Karpas-422 (cell line): ENCODE measurements around the gene SLC25A6. TPM values are rescaled to one million over a fixed set of nuclear protein-coding genes. Genes with fewer than 3 reads are reported as not detected.
"Not testable (repeated sequence)": the region's sequence is repeated elsewhere in the genome, so short reads cannot be mapped to it uniquely, and the experiment has no call there.

Experiments
- DNase-seq: peaks from one replicate; pipeline ENCODE4 v3.0.0-alpha.2; 2015
- H2AFZ ChIP-seq: fragments of 200-600 bp; sonication (generic); 2 replicates; pipeline ENCODE4 v1.6.1; 2014; ENCODE audit warnings: antibody characterized with exemption, low read length, mixed read lengths
- H3K27ac ChIP-seq: fragments of 200-600 bp; sonication (generic); 2 replicates; pipeline ENCODE4 v1.5.1; 2014; ENCODE audit warnings: mild to moderate bottlenecking, low read length, moderate library complexity
- H3K27me3 ChIP-seq: fragments of 200-600 bp; sonication (generic); 2 replicates; pipeline ENCODE4 v1.6.1; 2014; ENCODE audit warnings: low read length, mixed read lengths
- H3K36me3 ChIP-seq: fragments of 200-600 bp; sonication (generic); 2 replicates; pipeline ENCODE4 v1.6.1; 2014; ENCODE audit warnings: low read length, mixed read lengths; ENCODE audit not compliant: insufficient read depth
- H3K4me1 ChIP-seq: fragments of 200-600 bp; sonication (generic); 2 replicates; pipeline ENCODE4 v1.6.1; 2014; ENCODE audit warnings: mild to moderate bottlenecking, low read length, mixed read lengths
- H3K4me2 ChIP-seq: fragments of 200-600 bp; sonication (generic); 2 replicates; pipeline ENCODE4 v1.6.1; 2014; ENCODE audit warnings: low read length, low read depth, mild to moderate bottlenecking; ENCODE audit not compliant: poor library complexity, severe bottlenecking
- H3K4me3 ChIP-seq: fragments of 200-600 bp; sonication (generic); 2 replicates; pipeline ENCODE4 v1.5.1; 2014; ENCODE audit warnings: mild to moderate bottlenecking, antibody characterized with exemption, low read length, mixed read lengths
- H3K79me2 ChIP-seq: fragments of 200-600 bp; sonication (generic); 2 replicates; pipeline ENCODE4 v1.6.1; 2014; ENCODE audit warnings: mild to moderate bottlenecking, low read length, mixed read lengths
- H3K9ac ChIP-seq: fragments of 200-600 bp; sonication (generic); 2 replicates; pipeline ENCODE4 v1.6.0; 2014; ENCODE audit warnings: low read length
- H3K9me2 ChIP-seq: fragments of 200-600 bp; sonication (generic), shearing (Covaris generic); replicated peaks from 2 replicates; pipeline ENCODE4 v1.6.0; 2014; ENCODE audit warnings: mild to moderate bottlenecking, low read length, moderate library complexity; ENCODE audit not compliant: insufficient read depth
- H3K9me3 ChIP-seq: fragments of 300-700, 200-600 bp; sonication (generic); 2 replicates; pipeline ENCODE4 v1.6.1; 2014; ENCODE audit warnings: low read length, mixed read lengths
- H4K20me1 ChIP-seq: fragments of 200-600 bp; sonication (generic); 2 replicates; pipeline ENCODE4 v1.6.1; 2014; ENCODE audit warnings: mild to moderate bottlenecking, antibody characterized with exemption, low read length, low read depth; ENCODE audit not compliant: insufficient read depth
- total RNA-seq: library from RNA; depleted of rRNA; stranded (reverse); fragments of >200 nt; shearing (Covaris generic); gene quantifications from 2 replicates; pipeline ENCODE4 v1.2.3, GENCODE V29; 2014; ENCODE audit warnings: low replicate concordance

The SLC25A6 gene
- total RNA-seq, 1 experiment from 2014 or later = 209 TPM

GRCh38 chrX:1417921-1418771, 26.2 kb upstream of the SLC25A6 start:
- no peaks in the 10 kb centered on the region for H3K79me2 ChIP-seq
- H3K36me3 ChIP-seq = peaks cover 61% of the 10 kb centered on the region
- no peak overlapping the region for H3K4me2 ChIP-seq
- H3K9me3 ChIP-seq = peaks cover 4% of the 10 kb centered on the region
- DNase-seq = no peak
- H2AFZ ChIP-seq = no peak overlapping the region
- no peaks in the 10 kb centered on the region for H3K9me2 ChIP-seq
- no peak overlapping the region for H3K4me3 ChIP-seq
- no peak overlapping the region for H3K27ac ChIP-seq
- no peaks in the 10 kb centered on the region; the same call in 1 of the 2 replicates for H4K20me1 ChIP-seq
- no peaks in the 10 kb centered on the region for H3K27me3 ChIP-seq
- no peak overlapping the region for H3K9ac ChIP-seq
- H3K4me1 ChIP-seq = no peaks in the 10 kb centered on the region

- Histone ChIP-seq H3K36me3 (peaks cover 54% of the 10 kb centered on the region), H3K79me2 (no peaks in the 10 kb centered on the region)
- DNase-seq = no peak
Observed at GRCh38 chrX:1416965-1417760, 25.2 kb upstream of the SLC25A6 start.

GRCh38 chrX:1416327-1416784, 24.4 kb upstream of the SLC25A6 start:
- no peak overlapping the region for H2AFZ ChIP-seq
- H3K4me3 ChIP-seq = no peak overlapping the region
- H3K79me2 ChIP-seq = no peaks in the 10 kb centered on the region
- H4K20me1 ChIP-seq = no peaks in the 10 kb centered on the region; the same call in 1 of the 2 replicates
- no peak overlapping the region for H3K27ac ChIP-seq
- H3K4me1 ChIP-seq = no peaks in the 10 kb centered on the region
- peaks cover 47% of the 10 kb centered on the region for H3K36me3 ChIP-seq
- no peaks in the 10 kb centered on the region for H3K9me2 ChIP-seq
- H3K27me3 ChIP-seq = no peaks in the 10 kb centered on the region
- no peaks in the 10 kb centered on the region; the same call in 1 of the 2 replicates for H3K9me3 ChIP-seq
- DNase-seq = no peak
- H3K9ac ChIP-seq = no peak overlapping the region
- no peak overlapping the region for H3K4me2 ChIP-seq

More at GRCh38 chrX:1416965-1417760, 25.2 kb upstream of the SLC25A6 start:
- Histone ChIP-seq H3K9me3 (no peaks in the 10 kb centered on the region; the same call in 1 of the 2 replicates), H3K27me3 (no peaks in the 10 kb centered on the region), H3K9me2 (no peaks in the 10 kb centered on the region), H3K27ac (no peak overlapping the region), H3K4me1 (no peaks in the 10 kb centered on the region), H3K4me2 (no peak overlapping the region), H4K20me1 (no peaks in the 10 kb centered on the region; the same call in 1 of the 2 replicates), H3K4me3 (no peak overlapping the region), H2AFZ (no peak overlapping the region), H3K9ac (no peak overlapping the region)

GRCh38 chrX:1412551-1413161, 20.7 kb upstream of the SLC25A6 start:
- Histone ChIP-seq H3K79me2 (no peaks in the 10 kb centered on the region), H3K9me2 (no peaks in the 10 kb centered on the region), H3K27ac (no peak overlapping the region)

DNA sequence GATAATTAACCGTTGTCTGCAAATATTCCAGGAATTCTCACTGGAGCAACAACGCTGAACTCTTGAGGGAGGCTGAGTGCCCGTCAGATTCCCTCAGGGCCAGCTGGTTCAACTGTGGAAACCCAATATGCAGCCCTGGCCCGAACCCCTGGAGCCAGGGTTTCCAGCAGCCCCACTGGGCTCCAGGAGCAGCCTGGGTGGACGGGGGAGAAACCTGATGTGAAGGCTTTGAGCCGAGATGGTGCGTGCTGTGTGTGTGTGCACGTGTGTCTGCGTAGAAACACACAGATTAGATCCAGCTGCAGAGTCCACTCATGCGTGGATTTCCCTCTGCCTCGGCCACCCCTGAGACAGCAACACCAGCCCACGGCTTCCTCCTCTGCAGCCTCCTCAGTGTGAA, 19.4 kb upstream of the SLC25A6 start:
- Histone ChIP-seq H3K9ac (no peak overlapping the region), H3K27me3 (no peaks in the 10 kb centered on the region), H3K9me2 (peaks cover under 1% of the 10 kb centered on the region; the same call in 1 of the 2 replicates), H3K79me2 (no peaks in the 10 kb centered on the region), H3K4me2 (no peak overlapping the region), H4K20me1 (peaks cover 10% of the 10 kb centered on the region; the same call in 1 of the 2 replicates), H3K27ac (no peak overlapping the region), H2AFZ (no peak overlapping the region), H3K4me3 (no peak overlapping the region), H3K9me3 (no peaks in the 10 kb centered on the region), H3K4me1 (no peaks in the 10 kb centered on the region), H3K36me3 (peaks cover 27% of the 10 kb centered on the region)
- DNase-seq = no peak

More at GRCh38 chrX:1412551-1413161, 20.7 kb upstream of the SLC25A6 start:
- Histone ChIP-seq H3K4me2 (no peak overlapping the region), H3K27me3 (no peaks in the 10 kb centered on the region), H3K36me3 (peaks cover 23% of the 10 kb centered on the region), H3K9me3 (no peaks in the 10 kb centered on the region), H4K20me1 (no peaks in the 10 kb centered on the region; the same call in 1 of the 2 replicates), H2AFZ (no peak overlapping the region), H3K4me3 (no peak overlapping the region), H3K4me1 (no peaks in the 10 kb centered on the region), H3K9ac (no peak overlapping the region)
- DNase-seq = no peak

DNA sequence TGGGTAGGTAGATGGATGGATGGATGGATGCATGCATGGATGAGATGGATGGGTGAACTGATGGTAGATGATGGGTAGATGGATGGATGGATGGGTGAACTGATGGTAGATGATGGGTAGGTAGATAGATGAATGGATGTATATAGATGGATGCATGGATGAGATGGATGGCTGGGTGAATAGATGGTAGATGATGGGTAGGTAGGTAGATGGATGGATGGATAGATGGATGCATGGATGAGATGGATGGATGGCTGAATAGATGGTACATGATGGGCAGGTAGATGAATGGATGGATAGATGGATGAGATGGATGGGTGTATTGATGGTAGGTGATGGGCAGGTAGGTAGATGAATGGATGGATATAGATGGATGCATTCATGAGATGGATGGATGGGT, 15.1 kb upstream of the SLC25A6 start:
- H3K36me3 ChIP-seq = peaks cover 52% of the 10 kb centered on the region
- no peaks in the 10 kb centered on the region for H3K4me1 ChIP-seq
- H4K20me1 ChIP-seq = peaks cover 10% of the 10 kb centered on the region; the same call in 1 of the 2 replicates
- no peak for DNase-seq
- H3K4me3 ChIP-seq = no peak overlapping the region
- H2AFZ ChIP-seq = no peak overlapping the region
- H3K27me3 ChIP-seq = no peaks in the 10 kb centered on the region
- H3K79me2 ChIP-seq = peaks cover 7% of the 10 kb centered on the region
- peaks cover 7% of the 10 kb centered on the region; the same call in 1 of the 2 replicates for H3K9me2 ChIP-seq
- no peak overlapping the region for H3K9ac ChIP-seq
- H3K4me2 ChIP-seq = no peak overlapping the region
- H3K27ac ChIP-seq = no peak overlapping the region
- no peaks in the 10 kb centered on the region; the same call in 1 of the 2 replicates for H3K9me3 ChIP-seq

DNA sequence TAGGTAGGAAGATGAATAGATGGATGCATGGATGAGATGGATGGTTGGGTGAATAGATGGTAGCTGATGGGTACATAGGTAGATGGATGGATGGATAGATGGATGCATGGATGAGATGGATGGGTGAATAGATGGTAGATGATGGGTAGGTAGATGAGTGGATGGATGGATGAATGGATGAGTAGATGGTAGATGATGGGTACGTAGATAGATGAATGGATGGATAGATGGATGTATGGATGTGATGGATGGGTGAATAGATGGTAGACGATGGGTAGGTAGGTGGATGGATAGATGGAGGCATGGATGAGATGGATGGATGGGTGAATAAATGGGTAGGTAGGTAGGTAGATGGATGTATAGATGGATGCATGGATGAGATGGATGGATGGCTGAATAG, 13.9 kb upstream of the SLC25A6 start:
- not testable (repeated sequence) for H3K79me2 ChIP-seq, H3K4me1 ChIP-seq, H3K27ac ChIP-seq, H3K4me3 ChIP-seq, H3K27me3 ChIP-seq, H3K9ac ChIP-seq, H3K9me3 ChIP-seq, DNase-seq, H3K9me2 ChIP-seq, H2AFZ ChIP-seq, H3K4me2 ChIP-seq
- Histone ChIP-seq H4K20me1 (peaks cover 13% of the 10 kb centered on the region), H3K36me3 (peaks cover 53% of the 10 kb centered on the region)
